Lower leg skin (tissue), 4 donors: Measurements from ENCODE around the gene PLCB1. TPM values are rescaled to one million over a fixed set of nuclear protein-coding genes. Genes with fewer than 3 reads are reported as not detected.

Experiments used
- DNase-seq, 2 donors: peaks; one replicate each; pipeline ENCODE4 v3.0.0-alpha.2; 2019; ENCODE audit warnings: low spot score in 2 of 2
- H3K4me3 ChIP-seq: fragments of 200-600 bp; sonication (generic); 2 replicates; pipeline ENCODE4 v1.5.1; 2017; ENCODE audit warnings: mild to moderate bottlenecking, low read depth; ENCODE audit not compliant: poor library complexity, severe bottlenecking
- CTCF ChIP-seq, 3 donors: fragments of 450-650 bp; IDR thresholded peaks; one replicate each; pipeline ENCODE4 v1.5.1; 2016; ENCODE audit warnings: antibody characterized with exemption in 3 of 3, mild to moderate bottlenecking in 3 of 3, moderate library complexity in 2 of 3
- POLR2A ChIP-seq, 2 donors: fragments of 450-650 bp; IDR thresholded peaks; one replicate each; pipeline ENCODE4 v1.6.1; 2016 to 2017; ENCODE audit warnings: antibody characterized with exemption in 2 of 2, mild to moderate bottlenecking in 1 of 2, moderate library complexity in 1 of 2
- WGBS, 2 donors: methylation state at CpG; one replicate each; pipeline ENCODE4 v1.1.5; 2018; 5-methylcytosine and 5-hydroxymethylcytosine counted together
- intact Hi-C: fragments of 100-400 bp; cut with DNase I; formaldehyde crosslinking; loops from one replicate; pipeline ENCODE4 v1.15.0; 2023; ENCODE audit warnings: low total_unique reads
- total RNA-seq, 4 donors: library from RNA; depleted of rRNA; stranded (reverse); fragments of >200 nt; gene quantifications; one replicate each; pipeline ENCODE4 v1.1.0, GENCODE V29; 2016

The PLCB1 gene
- total RNA-seq, 4 donors from 2014 or later: 4.1 to 16.2 (median 9.1) TPM

- TF ChIP-seq CTCF (IDR thresholded peaks at IDR 0.05): no peak
- no peak for TF ChIP-seq POLR2A (IDR thresholded peaks at IDR 0.05)
- WGBS, 2 donors: 89% methylated on average over 4 of the region's 4 CpGs
- no peak overlapping the region for H3K4me3 ChIP-seq
- intact Hi-C loops: no loop called here
- DNase-seq: no peak
These were observed 383.9 kb downstream of the PLCB1 start for GRCh38 chr20:8515810-8516435.

GRCh38 chr20:8518878-8519277, 386.8 kb downstream of the PLCB1 start:
- TF ChIP-seq CTCF (IDR thresholded peaks at IDR 0.05) (no peak), POLR2A (IDR thresholded peaks at IDR 0.05) (no peak)
- H3K4me3 ChIP-seq: no peak overlapping the region
- intact Hi-C loops: no loop called here
- WGBS, 2 donors: 83 to 88% methylated on average over 4 of the region's 4 CpGs
- no peak for DNase-seq

- intact Hi-C loops: no loop called here
- DNase-seq: no peak
- H3K4me3 ChIP-seq: no peak overlapping the region
- 97 to 98% methylated on average over 1 of the region's 1 CpG for WGBS, 2 donors
- TF ChIP-seq CTCF (IDR thresholded peaks at IDR 0.05): no peak
- TF ChIP-seq POLR2A (IDR thresholded peaks at IDR 0.05): no peak
These were observed 387.8 kb downstream of the PLCB1 start for GRCh38 chr20:8519887-8520286.

- no peak for DNase-seq
- H3K4me3 ChIP-seq: no peak overlapping the region
- no peak for TF ChIP-seq CTCF (IDR thresholded peaks at IDR 0.05)
- no peak for TF ChIP-seq POLR2A (IDR thresholded peaks at IDR 0.05)
- intact Hi-C loops: no loop called here
- WGBS, 2 donors: 72 to 82% methylated on average over 4 of the region's 4 CpGs
These were observed 390.1 kb downstream of the PLCB1 start for GRCh38 chr20:8522168-8522567.

GRCh38 chr20:8523684-8524083, 391.6 kb downstream of the PLCB1 start:
- no peak for DNase-seq
- intact Hi-C loops: no loop called here
- 71 to 81% methylated on average over 5 of the region's 5 CpGs for WGBS, 2 donors
- no peak for TF ChIP-seq CTCF (IDR thresholded peaks at IDR 0.05)
- no peak for TF ChIP-seq POLR2A (IDR thresholded peaks at IDR 0.05)
- no peak overlapping the region for H3K4me3 ChIP-seq
